ENCODE results near the gene VSX1. TPM values are rescaled to one million over a fixed set of nuclear protein-coding genes. Genes with fewer than 3 reads are reported as not detected.
A peak's percentile ranks its signal among the peaks of the same experiment; 100 is the strongest.

Gene VSX1
- total RNA-seq, 1 donor: not detected

- Histone ChIP-seq H3K4me1 (ENCODE audit: insufficient read depth, low read length) (peaks cover 3% of the 10 kb centered on the region), H3K9me3 (ENCODE audit: low read depth, low read length) (no peaks in the 10 kb centered on the region), H3K4me2 (ENCODE audit: insufficient read depth, low read length) (no peak overlapping the region), H3K36me3 (ENCODE audit: insufficient read depth, low read length) (no peaks in the 10 kb centered on the region), H3K79me2 (ENCODE audit: insufficient read depth, low read length) (no peaks in the 10 kb centered on the region), H3K27me3 (ENCODE audit: insufficient read depth, low read length) (peaks cover 9% of the 10 kb centered on the region), H4K20me1 (ENCODE audit: insufficient read depth, low read length) (no peaks in the 10 kb centered on the region), H3K4me3 (ENCODE audit: insufficient read depth, low read length) (no peak overlapping the region), H2AFZ (ENCODE audit: low read length) (no peak overlapping the region), H3K27ac (ENCODE audit: low read depth, low read length) (no peak overlapping the region)
- TF ChIP-seq, protein P1, sequence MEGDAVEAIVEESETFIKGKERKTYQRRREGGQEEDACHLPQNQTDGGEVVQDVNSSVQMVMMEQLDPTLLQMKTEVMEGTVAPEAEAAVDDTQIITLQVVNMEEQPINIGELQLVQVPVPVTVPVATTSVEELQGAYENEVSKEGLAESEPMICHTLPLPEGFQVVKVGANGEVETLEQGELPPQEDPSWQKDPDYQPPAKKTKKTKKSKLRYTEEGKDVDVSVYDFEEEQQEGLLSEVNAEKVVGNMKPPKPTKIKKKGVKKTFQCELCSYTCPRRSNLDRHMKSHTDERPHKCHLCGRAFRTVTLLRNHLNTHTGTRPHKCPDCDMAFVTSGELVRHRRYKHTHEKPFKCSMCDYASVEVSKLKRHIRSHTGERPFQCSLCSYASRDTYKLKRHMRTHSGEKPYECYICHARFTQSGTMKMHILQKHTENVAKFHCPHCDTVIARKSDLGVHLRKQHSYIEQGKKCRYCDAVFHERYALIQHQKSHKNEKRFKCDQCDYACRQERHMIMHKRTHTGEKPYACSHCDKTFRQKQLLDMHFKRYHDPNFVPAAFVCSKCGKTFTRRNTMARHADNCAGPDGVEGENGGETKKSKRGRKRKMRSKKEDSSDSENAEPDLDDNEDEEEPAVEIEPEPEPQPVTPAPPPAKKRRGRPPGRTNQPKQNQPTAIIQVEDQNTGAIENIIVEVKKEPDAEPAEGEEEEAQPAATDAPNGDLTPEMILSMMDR (IDR thresholded peaks at IDR 0.05; ENCODE audit: extremely low read depth, low read depth, low read length): no peak
- no peak for DNase-seq (ENCODE audit: insufficient read length, low spot score, missing footprints)
These were observed 34.9 kb downstream of the VSX1 start for GRCh38 chr20:25046736-25047666.

GRCh38 chr20:25046181-25046641, 35.7 kb downstream of the VSX1 start:
- Histone ChIP-seq H3K4me3 (ENCODE audit: insufficient read depth, low read length) (no peak overlapping the region), H2AFZ (ENCODE audit: low read length) (no peak overlapping the region), H3K27me3 (ENCODE audit: insufficient read depth, low read length) (peaks cover 9% of the 10 kb centered on the region), H3K4me1 (ENCODE audit: insufficient read depth, low read length) (no peaks in the 10 kb centered on the region), H3K79me2 (ENCODE audit: insufficient read depth, low read length) (no peaks in the 10 kb centered on the region), H4K20me1 (ENCODE audit: insufficient read depth, low read length) (no peaks in the 10 kb centered on the region), H3K27ac (ENCODE audit: low read depth, low read length) (no peak overlapping the region), H3K9me3 (ENCODE audit: low read depth, low read length) (no peaks in the 10 kb centered on the region), H3K4me2 (ENCODE audit: insufficient read depth, low read length) (no peak overlapping the region), H3K36me3 (ENCODE audit: insufficient read depth, low read length) (no peaks in the 10 kb centered on the region)
- peak; percentile 58 for DNase-seq (ENCODE audit: insufficient read length, low spot score, missing footprints)
- TF ChIP-seq, protein P1 (IDR thresholded peaks at IDR 0.05; ENCODE audit: extremely low read depth, low read depth, low read length): no peak

DNA sequence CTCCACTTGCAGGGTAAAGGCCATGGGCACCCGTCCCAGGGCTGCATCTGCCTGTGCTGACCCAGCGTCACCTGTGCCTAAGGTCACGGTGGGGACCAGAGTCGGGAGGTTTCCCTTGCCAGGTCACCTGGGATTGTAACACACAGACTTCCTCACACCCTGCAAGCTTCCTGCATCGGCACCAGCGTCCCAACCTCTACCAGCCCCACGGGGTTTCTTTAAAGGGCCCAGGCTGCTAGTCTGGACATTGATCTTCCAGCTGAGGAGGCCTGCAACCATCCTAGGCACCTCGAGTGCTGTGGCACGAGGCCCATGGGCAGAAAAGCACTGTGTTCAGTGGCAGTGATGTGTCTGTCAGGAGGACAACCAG, 36.6 kb downstream of the VSX1 start:
- DNase-seq (ENCODE audit: insufficient read length, low spot score, missing footprints): no peak
- TF ChIP-seq, protein P1 (IDR thresholded peaks at IDR 0.05; ENCODE audit: extremely low read depth, low read depth, low read length): no peak
- Histone ChIP-seq H3K4me2 (ENCODE audit: insufficient read depth, low read length) (no peak overlapping the region), H3K79me2 (ENCODE audit: insufficient read depth, low read length) (no peaks in the 10 kb centered on the region), H3K27me3 (ENCODE audit: insufficient read depth, low read length) (peaks cover 9% of the 10 kb centered on the region), H2AFZ (ENCODE audit: low read length) (no peak overlapping the region), H3K9me3 (ENCODE audit: low read depth, low read length) (no peaks in the 10 kb centered on the region), H3K4me1 (ENCODE audit: insufficient read depth, low read length) (peaks cover under 1% of the 10 kb centered on the region), H4K20me1 (ENCODE audit: insufficient read depth, low read length) (no peaks in the 10 kb centered on the region), H3K36me3 (ENCODE audit: insufficient read depth, low read length) (no peaks in the 10 kb centered on the region), H3K4me3 (ENCODE audit: insufficient read depth, low read length) (no peak overlapping the region), H3K27ac (ENCODE audit: low read depth, low read length) (no peak overlapping the region)

- H3K4me1 ChIP-seq (ENCODE audit: insufficient read depth, low read length): peaks cover 6% of the 10 kb centered on the region
- H3K79me2 ChIP-seq (ENCODE audit: insufficient read depth, low read length): no peaks in the 10 kb centered on the region
- TF ChIP-seq, protein P1 (IDR thresholded peaks at IDR 0.05; ENCODE audit: extremely low read depth, low read depth, low read length): no peak
- peaks cover 5% of the 10 kb centered on the region for H3K27me3 ChIP-seq (ENCODE audit: insufficient read depth, low read length)
- no peak overlapping the region for H3K4me2 ChIP-seq (ENCODE audit: insufficient read depth, low read length)
- no peaks in the 10 kb centered on the region for H4K20me1 ChIP-seq (ENCODE audit: insufficient read depth, low read length)
- DNase-seq (ENCODE audit: insufficient read length, low spot score, missing footprints): no peak
- no peaks in the 10 kb centered on the region for H3K9me3 ChIP-seq (ENCODE audit: low read depth, low read length)
- no peak overlapping the region for H3K4me3 ChIP-seq (ENCODE audit: insufficient read depth, low read length)
- H2AFZ ChIP-seq (ENCODE audit: low read length): no peak overlapping the region
- H3K27ac ChIP-seq (ENCODE audit: low read depth, low read length): no peak overlapping the region
- H3K36me3 ChIP-seq (ENCODE audit: insufficient read depth, low read length): no peaks in the 10 kb centered on the region
These were observed 37.1 kb downstream of the VSX1 start for GRCh38 chr20:25044660-25045342.
